Measurements from ENCODE around the gene AQP12B.

Gene AQP12B

GRCh38 chr2:240637901-240638345 lies 44.8 kb downstream of the AQP12B start:
- DNase-seq, result no peak

GRCh38 chr2:240637116-240637900 lies 45.4 kb downstream of the AQP12B start:
- TF ChIP-seq POLR2A (IDR thresholded peaks at IDR 0.05; ENCODE audit: low read length) (no peak), GATA1 (IDR thresholded peaks at IDR 0.05; ENCODE audit: low read depth, low read length) (no peak)

More at GRCh38 chr2:240637901-240638345, 44.8 kb downstream of the AQP12B start:
- TF ChIP-seq GATA1 (IDR thresholded peaks at IDR 0.05; ENCODE audit: low read depth, low read length) (no peak), POLR2A (IDR thresholded peaks at IDR 0.05; ENCODE audit: low read length) (no peak)

GRCh38 chr2:240636563-240637115 lies 46.0 kb downstream of the AQP12B start:
- DNase-seq, result no peak
- TF ChIP-seq GATA1 (IDR thresholded peaks at IDR 0.05; ENCODE audit: low read depth, low read length) (no peak), POLR2A (IDR thresholded peaks at IDR 0.05; ENCODE audit: low read length) (no peak)

More at GRCh38 chr2:240637116-240637900, 45.4 kb downstream of the AQP12B start:
- no peak for DNase-seq

- TF ChIP-seq POLR2A (IDR thresholded peaks at IDR 0.05; ENCODE audit: low read length) (no peak), GATA1 (IDR thresholded peaks at IDR 0.05; ENCODE audit: low read depth, low read length) (no peak)
- DNase-seq, result no peak
Observed at GRCh38 chr2:240635998-240636547, 46.6 kb downstream of the AQP12B start.

GRCh38 chr2:240635121-240635997 lies 47.3 kb downstream of the AQP12B start:
- no peak for DNase-seq
- TF ChIP-seq POLR2A (IDR thresholded peaks at IDR 0.05; ENCODE audit: low read length) (no peak), GATA1 (IDR thresholded peaks at IDR 0.05; ENCODE audit: low read depth, low read length) (no peak)

- TF ChIP-seq GATA1 (IDR thresholded peaks at IDR 0.05; ENCODE audit: low read depth, low read length), result no peak
- no peak for TF ChIP-seq POLR2A (IDR thresholded peaks at IDR 0.05; ENCODE audit: low read length)
- DNase-seq, result no peak
Observed at GRCh38 chr2:240632306-240632721, 50.4 kb downstream of the AQP12B start.

GRCh38 chr2:240631548-240632305 lies 51.0 kb downstream of the AQP12B start:
- DNase-seq, result no peak
- TF ChIP-seq POLR2A (IDR thresholded peaks at IDR 0.05; ENCODE audit: low read length), result no peak
- no peak for TF ChIP-seq GATA1 (IDR thresholded peaks at IDR 0.05; ENCODE audit: low read depth, low read length)

- no peak for DNase-seq
- TF ChIP-seq GATA1 (IDR thresholded peaks at IDR 0.05; ENCODE audit: low read depth, low read length), result no peak
- no peak for TF ChIP-seq POLR2A (IDR thresholded peaks at IDR 0.05; ENCODE audit: low read length)
Observed at GRCh38 chr2:240630771-240631547, 51.7 kb downstream of the AQP12B start.

- no peak for TF ChIP-seq GATA1 (IDR thresholded peaks at IDR 0.05; ENCODE audit: low read depth, low read length)
- no peak for TF ChIP-seq POLR2A (IDR thresholded peaks at IDR 0.05; ENCODE audit: low read length)
Observed at GRCh38 chr2:240629968-240630770, 52.5 kb downstream of the AQP12B start.

GRCh38 chr2:240629619-240629967 lies 53.1 kb downstream of the AQP12B start:
- DNase-seq, result no peak
- no peak for TF ChIP-seq GATA1 (IDR thresholded peaks at IDR 0.05; ENCODE audit: low read depth, low read length)
- TF ChIP-seq POLR2A (IDR thresholded peaks at IDR 0.05; ENCODE audit: low read length), result no peak

More at GRCh38 chr2:240629968-240630770, 52.5 kb downstream of the AQP12B start:
- no peak for DNase-seq

- TF ChIP-seq GATA1 (IDR thresholded peaks at IDR 0.05; ENCODE audit: low read depth, low read length) (no peak), POLR2A (IDR thresholded peaks at IDR 0.05; ENCODE audit: low read length) (no peak)
- DNase-seq, result no peak
Observed at GRCh38 chr2:240628808-240629618, 53.7 kb downstream of the AQP12B start.
